HG02870 (cell line): ENCODE measurements around the gene MMS19.
"Not testable (repeated sequence)": the region's sequence is repeated elsewhere in the genome, so short reads cannot be mapped to it uniquely, and the experiment has no call there.

Source experiments
- ATAC-seq: cut with Tn5 transposase; IDR thresholded peaks from one replicate; pipeline ENCODE4 v1.9.1; 2021; ENCODE audit warnings: mild to moderate bottlenecking, moderate library complexity; ENCODE audit not compliant: unreplicated experiment

The MMS19 gene

DNA sequence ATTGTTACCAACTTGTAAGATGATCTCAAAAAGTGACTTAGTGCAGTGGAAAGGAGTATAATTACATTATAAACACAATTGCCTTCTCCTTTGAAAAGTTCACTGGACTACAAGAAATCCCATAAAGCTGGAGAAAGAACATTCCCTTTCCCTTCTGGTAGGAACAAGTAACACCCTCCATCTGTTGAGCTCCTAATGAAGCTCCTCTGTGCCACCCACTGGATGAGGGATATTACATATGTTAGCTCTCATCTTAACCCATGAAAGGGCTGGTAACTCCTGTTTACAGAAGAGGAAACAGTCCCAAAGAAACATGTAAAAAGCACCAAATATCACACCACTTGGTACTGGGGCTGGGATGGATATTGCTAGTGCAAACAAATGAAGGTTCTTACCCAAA is 64.2 kb downstream of the MMS19 start:
- no peak for ATAC-seq

DNA sequence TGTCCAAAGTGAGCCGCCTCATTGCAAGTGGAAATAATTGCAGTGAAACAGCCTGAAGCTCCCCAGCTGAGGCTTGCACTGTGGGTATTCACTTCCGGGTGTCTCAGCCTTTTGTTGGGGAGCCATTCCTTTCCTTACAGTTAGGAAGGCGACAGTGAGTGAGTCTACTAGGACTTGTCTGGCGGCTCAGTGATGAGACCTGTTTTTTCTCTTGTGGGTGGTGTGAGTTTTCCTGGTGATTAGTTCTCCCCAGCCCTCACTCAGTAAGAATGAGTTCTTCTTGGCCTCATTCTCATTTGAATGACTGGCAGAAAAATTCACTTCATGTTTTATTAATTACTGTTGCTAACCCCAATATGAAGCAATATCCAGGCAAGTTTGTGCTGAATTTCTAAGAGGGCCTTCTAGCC is 69.6 kb downstream of the MMS19 start:
- ATAC-seq, result no peak

DNA sequence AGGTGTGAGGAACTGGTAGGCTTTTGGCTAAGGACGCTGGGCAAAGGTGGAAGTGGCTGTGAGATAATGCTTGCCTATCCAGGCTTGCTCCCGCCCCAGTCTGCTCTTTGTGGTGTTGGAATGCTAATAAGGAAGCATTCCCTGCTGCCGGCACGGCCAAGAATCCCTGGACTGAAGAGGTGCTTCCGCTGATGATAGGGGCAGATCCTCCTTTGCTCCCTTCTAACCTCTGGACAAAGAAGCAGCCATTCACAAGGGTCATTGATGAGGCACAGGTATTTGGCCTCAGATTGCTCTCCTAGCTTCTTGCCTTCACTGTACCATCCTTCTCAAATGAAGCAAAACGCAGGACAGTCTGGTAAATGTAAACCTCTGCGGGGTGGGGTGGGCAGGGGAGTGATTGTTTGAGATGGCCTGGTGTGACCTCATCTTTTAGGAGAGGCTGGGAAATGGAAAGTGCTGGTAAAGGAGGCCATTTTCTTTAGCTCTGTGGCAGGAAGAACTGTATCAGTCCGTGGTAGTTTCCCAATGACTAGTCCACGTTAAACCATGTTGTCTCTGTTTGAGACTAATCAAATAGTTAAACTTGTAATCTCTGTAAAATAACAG is 70.5 kb downstream of the MMS19 start:
- ATAC-seq, result no peak

DNA sequence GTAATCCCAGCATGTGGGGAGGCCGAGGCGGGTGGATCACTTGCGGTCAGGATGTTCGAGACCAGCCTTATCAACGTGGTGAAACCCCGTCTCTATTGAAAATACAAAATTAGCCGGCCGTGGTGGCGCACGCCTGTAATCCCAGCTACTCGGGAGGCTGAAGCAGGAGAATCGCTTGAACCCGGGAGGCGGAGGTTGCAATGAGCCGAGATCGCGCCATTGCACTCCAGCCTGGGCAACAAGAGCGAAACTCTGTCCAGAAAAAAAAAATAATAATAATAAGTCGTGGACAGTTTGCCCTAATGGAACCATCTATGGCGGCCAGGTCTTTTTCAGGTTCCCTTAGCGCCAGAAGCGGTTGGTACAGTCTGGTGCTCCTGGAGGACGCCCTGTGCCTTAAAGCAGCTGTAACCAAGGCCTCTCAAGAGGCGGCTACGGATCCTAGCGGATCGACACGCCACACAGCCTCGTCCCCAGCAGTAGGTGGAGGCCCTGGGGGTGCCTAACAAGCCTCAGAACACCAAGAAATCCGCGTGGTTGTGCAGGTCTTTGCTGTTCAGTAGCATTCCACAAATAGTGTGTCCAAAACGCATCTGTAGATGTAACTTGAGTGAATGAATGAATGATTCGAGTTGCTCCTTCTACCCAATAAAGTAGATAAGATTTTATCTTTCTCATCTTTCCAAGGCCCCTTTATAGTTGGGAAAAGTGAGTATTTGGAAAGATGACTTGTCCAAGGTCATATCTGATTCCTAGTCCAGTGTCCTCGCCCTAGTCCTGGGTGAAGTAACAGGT is 71.2 kb downstream of the MMS19 start:
- no peak for ATAC-seq

DNA sequence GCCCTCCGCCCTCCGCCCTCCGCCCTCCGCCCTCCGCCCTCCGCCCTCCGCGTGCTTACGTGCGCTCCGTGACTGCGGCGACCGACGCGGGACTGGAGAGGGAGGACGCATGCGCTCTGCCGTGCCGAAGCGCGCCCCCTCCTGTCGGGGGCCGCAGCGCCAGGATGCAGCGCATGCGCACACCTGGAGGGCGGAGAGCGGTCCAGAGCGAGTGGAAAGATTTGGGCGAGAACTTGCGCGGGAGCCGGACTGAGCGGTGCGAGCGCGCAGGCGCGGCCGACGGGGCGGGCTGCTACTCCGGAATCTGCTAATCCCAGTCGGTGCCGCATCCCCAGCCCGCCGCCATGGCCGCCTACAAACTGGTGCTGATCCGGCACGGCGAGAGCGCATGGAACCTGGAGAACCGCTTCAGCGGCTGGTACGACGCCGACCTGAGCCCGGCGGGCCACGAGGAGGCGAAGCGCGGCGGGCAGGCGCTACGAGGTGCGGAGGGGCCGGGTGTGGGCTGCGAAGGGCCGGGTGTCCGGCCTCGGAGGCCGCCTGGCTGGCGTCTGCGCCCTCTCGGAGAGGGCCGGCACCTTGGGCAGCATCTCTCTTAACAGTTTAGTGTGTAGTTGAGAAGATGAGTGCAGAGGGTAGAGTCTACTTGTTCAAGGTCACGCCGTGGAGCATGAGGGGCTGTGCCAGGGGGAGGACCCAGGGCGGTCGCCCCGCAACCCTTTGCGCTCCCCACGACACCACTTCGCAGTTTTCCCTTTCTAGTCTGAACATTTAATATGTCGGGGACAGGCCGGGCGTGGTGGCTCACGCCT is 72.1 kb downstream of the MMS19 start, which contains the start of gene PGAM1:
Gene PGAM1 (plus strand): TSS at position 228 of the 812 bp plus-strand sequence. CDS start 117 bp downstream, at position 345.
- ATAC-seq, result peak; percentile 72

DNA sequence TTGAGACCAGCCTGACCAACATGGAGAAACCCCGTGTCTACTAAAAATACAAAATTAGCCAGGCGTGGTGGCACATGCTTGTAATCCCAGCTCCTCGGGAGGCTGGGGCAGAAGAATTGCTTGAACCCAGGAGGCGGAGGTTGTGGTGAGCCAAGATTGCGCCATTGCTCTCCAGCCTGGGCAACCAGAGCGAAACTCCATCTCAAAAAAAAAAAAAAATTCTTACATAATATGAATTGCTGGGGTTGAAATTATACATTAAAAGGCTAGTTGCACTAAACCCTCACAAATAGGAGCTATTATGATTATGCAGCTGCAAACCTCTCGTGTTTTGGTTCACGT is 74.5 kb downstream of the MMS19 start:
- not testable (repeated sequence) for ATAC-seq

DNA sequence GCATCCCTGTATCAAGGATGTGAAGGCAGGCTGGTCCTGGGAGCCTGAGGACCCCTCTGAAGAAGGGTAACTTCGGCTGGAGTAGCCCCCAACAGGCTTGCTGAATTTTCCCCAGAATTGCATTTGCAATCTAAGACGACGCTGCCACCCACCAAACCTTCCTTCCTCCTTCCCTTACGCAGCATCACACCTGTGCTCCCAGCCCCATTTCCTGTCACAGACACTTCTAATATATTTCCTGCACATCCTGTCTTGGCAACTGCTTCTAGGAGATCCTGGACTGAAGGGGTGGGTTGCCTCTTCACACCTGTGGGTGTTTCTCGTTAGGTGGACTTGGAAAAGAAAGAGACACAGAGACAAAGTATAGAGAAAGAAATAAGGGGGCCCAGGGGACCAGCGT is 81.7 kb downstream of the MMS19 start:
- ATAC-seq, result no peak

DNA sequence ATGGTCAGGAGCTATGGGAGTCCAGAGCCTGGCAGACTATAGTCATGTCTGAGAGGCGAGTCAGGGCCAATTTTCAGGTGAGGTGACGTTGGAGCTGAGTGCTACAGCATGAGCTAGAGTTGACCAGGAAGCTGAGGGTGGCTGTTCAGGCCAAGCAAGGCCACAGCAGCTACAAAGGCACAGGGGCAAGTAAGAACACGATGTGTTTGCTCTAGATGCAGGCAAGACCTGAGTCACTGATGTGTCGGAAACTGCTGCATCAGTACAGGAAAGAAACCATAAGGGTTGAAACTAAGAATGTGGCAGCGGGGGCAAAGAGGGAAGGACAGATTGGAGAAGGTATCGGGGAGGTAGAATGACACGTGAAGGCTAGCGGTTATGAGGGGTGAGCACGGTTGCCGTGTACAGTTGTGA is 85.3 kb downstream of the MMS19 start:
- peak; percentile 88 for ATAC-seq

DNA sequence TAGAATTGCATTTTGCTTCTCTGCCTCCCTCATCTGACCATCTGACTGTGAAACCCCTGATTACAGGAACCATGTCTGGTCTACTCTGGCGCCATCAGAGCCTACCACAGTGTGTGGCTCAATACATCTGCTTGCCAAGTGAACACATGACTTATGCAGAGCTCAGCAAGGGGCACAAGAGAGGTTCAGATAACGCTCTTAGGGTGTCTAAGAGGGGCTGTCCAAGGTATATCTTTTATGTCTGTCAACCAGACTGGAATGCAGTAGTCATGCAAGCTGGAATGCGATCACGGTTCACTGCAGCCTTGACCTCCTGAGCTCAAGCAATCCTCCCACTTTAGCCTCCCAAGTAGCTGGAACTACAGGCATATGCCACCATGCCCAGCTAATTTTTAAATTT is 86.8 kb downstream of the MMS19 start:
- ATAC-seq, result no peak

DNA sequence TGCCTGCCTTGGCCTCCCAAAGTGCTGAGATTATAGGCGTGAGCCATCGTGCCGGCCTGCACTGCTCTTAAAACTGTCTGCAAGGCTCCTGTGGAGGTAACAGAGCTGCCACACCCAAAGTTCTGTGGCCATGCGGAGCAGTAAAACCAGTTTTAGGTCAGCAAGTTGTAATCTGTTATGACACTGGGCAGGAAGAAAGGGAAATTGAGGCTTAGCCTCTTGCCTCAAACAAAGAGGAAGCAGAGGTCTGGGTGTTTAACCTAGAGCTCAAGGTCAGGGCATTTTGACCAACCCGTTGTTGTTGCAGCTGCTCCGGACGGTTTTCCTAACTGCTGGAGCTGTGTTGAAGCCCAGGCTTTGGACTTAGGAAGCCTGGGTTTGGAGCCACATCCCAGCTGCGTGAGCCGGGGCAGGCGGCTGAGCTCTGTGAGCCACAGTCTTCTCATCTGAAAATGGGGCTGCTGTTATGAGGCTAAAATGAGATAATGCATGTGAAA is 89.7 kb downstream of the MMS19 start:
- no peak for ATAC-seq
